ENCODE results near the gene AMOTL1. TPM values are rescaled to one million over a fixed set of nuclear protein-coding genes. Genes with fewer than 3 reads are reported as not detected.

The AMOTL1 gene
- total and polyA plus RNA-seq, 2 of the 8 experiments (the other 6 are each of a cell fraction or from before 2014, with no cell fraction given) = 9.0 to 27.6 TPM

- H3K14ac ChIP-seq (ENCODE audit: insufficient read length) = no peak overlapping the region
- no peak overlapping the region for H4K5ac ChIP-seq (ENCODE audit: insufficient read length, low read depth, low read length)
- ChIA-PET CTCF (ENCODE audit: partially characterized antibody) (no interaction called here), POLR2A (ENCODE audit: partially characterized antibody) (no interaction called here)
- no peak overlapping the region for H3K23ac ChIP-seq (ENCODE audit: insufficient read length)
- no peak overlapping the region for H3K4me3 ChIP-seq (ENCODE audit: extremely low read depth in 1 of 4, insufficient read depth in 2 of 4, low read depth in 3 of 4, low read length in 4 of 4)
- TF ChIP-seq HDAC2 (IDR thresholded peaks at IDR 0.05; ENCODE audit: borderline replicate concordance in 1 of 2, low read depth in 2 of 2, low read length in 2 of 2) (no peak), BCL11A (IDR thresholded peaks at IDR 0.05; ENCODE audit: low read depth in 2 of 2, low read length in 2 of 2) (no peak), ZNF274 (IDR thresholded peaks at IDR 0.05; ENCODE audit: borderline replicate concordance, extremely low read depth, low read length) (no peak), CHD2 (IDR thresholded peaks at IDR 0.05; ENCODE audit: low read length) (no peak), SP2 (IDR thresholded peaks at IDR 0.05; ENCODE audit: low read length) (no peak), RNF2 (IDR thresholded peaks at IDR 0.05; ENCODE audit: borderline replicate concordance, low read depth, low read length, missing control alignments, poor library complexity, severe bottlenecking) (no peak), EP300 (IDR thresholded peaks at IDR 0.05; ENCODE audit: borderline replicate concordance in 1 of 2, low read depth in 2 of 2, low read length in 2 of 2) (no peak), SIN3A (conservative IDR thresholded peaks at IDR 0.05 in 1 of 2, IDR thresholded peaks at IDR 0.05 in 1 of 2; ENCODE audit: low read depth in 1 of 2, low read length in 2 of 2) (no peak), KDM1A (IDR thresholded peaks at IDR 0.05; ENCODE audit: borderline replicate concordance, low read length) (no peak), JUN (IDR thresholded peaks at IDR 0.05; ENCODE audit: low read depth, low read length) (no peak), YY1 (IDR thresholded peaks at IDR 0.05; ENCODE audit: low read depth, low read length) (no peak), POLR2AphosphoS5 (IDR thresholded peaks at IDR 0.05; ENCODE audit: low read depth, low read length) (no peak), CHD1 (IDR thresholded peaks at IDR 0.05; ENCODE audit: low read depth, low read length) (no peak)
- WGBS, 2 experiments (ENCODE audit: extremely low coverage in 1 of 2, insufficient coverage in 1 of 2, insufficient read length in 1 of 2, insufficient replicate concordance in 2 of 2, low coverage in 1 of 2, low lambda C conversion rate in 2 of 2, missing lambda C conversion rate in 1 of 2) = 95% methylated on average over 5 of the region's 5 CpGs; no CpG with 5 or more reads in 1 of the 2 experiments
- H3K4ac ChIP-seq (replicated peaks; ENCODE audit: insufficient read length, low read depth, low read length) = no peak overlapping the region
- H2AK5ac ChIP-seq (ENCODE audit: low read depth, low read length) = no peak overlapping the region
- no peak overlapping the region for H2BK12ac ChIP-seq (ENCODE audit: low read depth, low read length)
- H2BK120ac ChIP-seq (replicated peaks; ENCODE audit: low read depth, low read length) = no peak overlapping the region
- H2BK20ac ChIP-seq (ENCODE audit: low read length) = no peak overlapping the region
- no peaks in the 10 kb centered on the region for H4K20me1 ChIP-seq (replicated peaks in 1 of 2; ENCODE audit: control insufficient read depth in 1 of 2, insufficient read depth in 2 of 2, low read length in 2 of 2)
- no peak overlapping the region for H4K8ac ChIP-seq (ENCODE audit: extremely low read depth, insufficient read depth, low read length)
- DNase-seq (ENCODE audit: low read depth in 1 of 2, low spot score in 2 of 2) (no peak), FAIRE-seq (no peak)
- no peaks in the 10 kb centered on the region for H3K79me1 ChIP-seq (ENCODE audit: low read depth, low read length)
- no peak overlapping the region for H3K27ac ChIP-seq (ENCODE audit: low read depth, low read length)
- H2BK5ac ChIP-seq (ENCODE audit: low read depth, low read length) = no peak overlapping the region
- no peak overlapping the region for H4K91ac ChIP-seq (replicated peaks; ENCODE audit: insufficient read length, low read length)
- H3K23me2 ChIP-seq (ENCODE audit: low read depth, low read length) = no peaks in the 10 kb centered on the region
- H3K4me1 ChIP-seq (replicated peaks in 1 of 4; ENCODE audit: control insufficient read depth in 3 of 4, insufficient read depth in 4 of 4, low read length in 3 of 4) = peaks cover 0 to 3% (median 0%) of the 10 kb centered on the region in 4 experiments; a peak in 2 of 7 replicates
- H3K56ac ChIP-seq (replicated peaks; ENCODE audit: insufficient read length, low read depth, low read length) = no peak overlapping the region
- no peaks in the 10 kb centered on the region for H3K79me2 ChIP-seq (ENCODE audit: control insufficient read depth in 1 of 2, insufficient read depth in 2 of 2, low read length in 2 of 2)
- H2BK15ac ChIP-seq (ENCODE audit: low read length) = no peak overlapping the region
- H3K36me3 ChIP-seq (ENCODE audit: control insufficient read depth in 2 of 4, insufficient read depth in 4 of 4, low read length in 3 of 4) = no peaks in the 10 kb centered on the region
- H3K4me2 ChIP-seq (ENCODE audit: insufficient read depth in 1 of 2, low read depth in 2 of 2, low read length in 2 of 2) = no peak overlapping the region
- H3K9ac ChIP-seq (replicated peaks in 1 of 4; ENCODE audit: extremely low read depth in 1 of 4, low read depth in 3 of 4, low read length in 3 of 4) = no peak overlapping the region
- no peak overlapping the region for H3K18ac ChIP-seq (ENCODE audit: extremely low read depth, low read length)
- H2AFZ ChIP-seq (ENCODE audit: low read length) = no peak overlapping the region
- H3K27me3 ChIP-seq (replicated peaks in 1 of 4; ENCODE audit: control insufficient read depth in 3 of 4, extremely low read depth in 1 of 4, insufficient read depth in 3 of 4, low read length in 3 of 4) = no peaks in the 10 kb centered on the region
- no peaks in the 10 kb centered on the region for H3K9me3 ChIP-seq (ENCODE audit: insufficient read depth in 2 of 2, low read depth in 1 of 2, low read length in 1 of 2)
These were observed 16.9 kb upstream of the AMOTL1 start for GRCh38 chr11:94751218-94751609.
